ENCODE measurements around the gene C16orf95. TPM values are rescaled to one million over a fixed set of nuclear protein-coding genes. Genes with fewer than 3 reads are reported as not detected.

Gene C16orf95
- total and polyA plus RNA-seq, 2 donors (not counting 1 experiment from before 2014, with no cell fraction given): 1.5 to 2.5 TPM

GRCh38 chr16:87320510-87321227, 3.5 kb upstream of the C16orf95 start:
- no peak for ATAC-seq (ENCODE audit: low read depth)
- H3K27ac Mint-ChIP-seq: no peak overlapping the region
- no peak overlapping the region for H3K4me3 Mint-ChIP-seq
- WGBS (ENCODE audit: insufficient coverage): 96% methylated on average over 11 of the region's 12 CpGs
- H3K79me2 ChIP-seq (ENCODE audit: control insufficient read depth, insufficient read depth, low read length): peaks cover 21% of the 10 kb centered on the region
- no peaks in the 10 kb centered on the region for H3K9me3 Mint-ChIP-seq (ENCODE audit: insufficient read depth)
- no peak for TF ChIP-seq EZH2 (IDR thresholded peaks at IDR 0.05; ENCODE audit: borderline replicate concordance, insufficient read depth, low read depth, low read length, poor library complexity, severe bottlenecking)
- TF ChIP-seq CTCF (IDR thresholded peaks at IDR 0.05): no peak
- H3K27ac ChIP-seq (ENCODE audit: low read length in 2 of 2): no peak overlapping the region
- POLR2A ChIA-PET: no interaction called here
- H3K27me3 Mint-ChIP-seq: no peaks in the 10 kb centered on the region
- H3K27me3 ChIP-seq (replicated peaks in 1 of 4; ENCODE audit: control extremely low read depth in 1 of 4, control insufficient read depth in 3 of 4, insufficient read depth in 4 of 4, low read length in 3 of 4): no peaks in the 10 kb centered on the region
- H4K20me1 ChIP-seq (ENCODE audit: control insufficient read depth, insufficient read depth, low read length, poor library complexity, severe bottlenecking): peaks cover 13% of the 10 kb centered on the region
- peaks cover 8 to 14% of the 10 kb centered on the region in 2 donors for H3K4me1 ChIP-seq (ENCODE audit: control insufficient read depth in 2 of 2, insufficient read depth in 2 of 2, low read length in 2 of 2)
- no peaks in the 10 kb centered on the region for H3K36me3 ChIP-seq (replicated peaks in 1 of 2; ENCODE audit: control extremely low read depth in 1 of 2, control insufficient read depth in 1 of 2, extremely low read depth in 1 of 2, insufficient read depth in 2 of 2, low read length in 1 of 2)
- CTCF ChIA-PET: no interaction called here
- no peak overlapping the region for H3K9ac ChIP-seq (ENCODE audit: low read length)
- no peak overlapping the region for H3K4me3 ChIP-seq (ENCODE audit: control extremely low read depth in 1 of 5, extremely low read depth in 1 of 5, insufficient read depth in 1 of 5, low read depth in 2 of 5, low read length in 4 of 5)
- H3K4me2 ChIP-seq (replicated peaks; ENCODE audit: low read depth, low read length, poor library complexity, severe bottlenecking): no peak overlapping the region
- no peak for DNase-seq
- no peak overlapping the region for H2AFZ ChIP-seq (ENCODE audit: insufficient read depth, low read depth, low read length, poor library complexity, severe bottlenecking)
- intact Hi-C loops (cut with micrococcal nuclease): no loop called here
- H3K4me1 Mint-ChIP-seq: peaks cover 16% of the 10 kb centered on the region
- no peaks in the 10 kb centered on the region for H3K9me3 ChIP-seq (ENCODE audit: control extremely low read depth in 1 of 3, control insufficient read depth in 2 of 3, insufficient read depth in 1 of 3, low read length in 2 of 3)

- no peak overlapping the region for H3K4me2 ChIP-seq (replicated peaks; ENCODE audit: low read depth, low read length, poor library complexity, severe bottlenecking)
- peaks cover 21% of the 10 kb centered on the region for H3K79me2 ChIP-seq (ENCODE audit: control insufficient read depth, insufficient read depth, low read length)
- no peak overlapping the region for H3K4me3 ChIP-seq (ENCODE audit: control extremely low read depth in 1 of 5, extremely low read depth in 1 of 5, insufficient read depth in 1 of 5, low read depth in 2 of 5, low read length in 4 of 5)
- H3K4me1 Mint-ChIP-seq: peaks cover 16% of the 10 kb centered on the region
- no peaks in the 10 kb centered on the region for H3K27me3 ChIP-seq (replicated peaks in 1 of 4; ENCODE audit: control extremely low read depth in 1 of 4, control insufficient read depth in 3 of 4, insufficient read depth in 4 of 4, low read length in 3 of 4)
- no peak overlapping the region for H3K9ac ChIP-seq (ENCODE audit: low read length)
- no peaks in the 10 kb centered on the region for H3K9me3 Mint-ChIP-seq (ENCODE audit: insufficient read depth)
- POLR2A ChIA-PET: no interaction called here
- no peak overlapping the region for H2AFZ ChIP-seq (ENCODE audit: insufficient read depth, low read depth, low read length, poor library complexity, severe bottlenecking)
- no peak overlapping the region for H3K27ac Mint-ChIP-seq
- ATAC-seq (ENCODE audit: low read depth): no peak
- no peaks in the 10 kb centered on the region for H3K9me3 ChIP-seq (ENCODE audit: control extremely low read depth in 1 of 3, control insufficient read depth in 2 of 3, insufficient read depth in 1 of 3, low read length in 2 of 3)
- DNase-seq: no peak
- H3K36me3 ChIP-seq (replicated peaks in 1 of 2; ENCODE audit: control extremely low read depth in 1 of 2, control insufficient read depth in 1 of 2, extremely low read depth in 1 of 2, insufficient read depth in 2 of 2, low read length in 1 of 2): no peaks in the 10 kb centered on the region
- CTCF ChIA-PET: interaction anchor here (2.0 to 5.3 kb wide), 2 partner anchors 74 to 316 kb away, joined by 12 to 47 read pairs; no protein-coding TSS in a partner anchor
- H3K27me3 Mint-ChIP-seq: no peaks in the 10 kb centered on the region
- H4K20me1 ChIP-seq (ENCODE audit: control insufficient read depth, insufficient read depth, low read length, poor library complexity, severe bottlenecking): peaks cover 12% of the 10 kb centered on the region
- H3K4me3 Mint-ChIP-seq: no peak overlapping the region
- H3K4me1 ChIP-seq (ENCODE audit: control insufficient read depth in 2 of 2, insufficient read depth in 2 of 2, low read length in 2 of 2): peaks cover 8 to 14% of the 10 kb centered on the region in 2 donors
- WGBS (ENCODE audit: insufficient coverage): 100% methylated on average over 7 of the region's 7 CpGs
- no peak for TF ChIP-seq EZH2 (IDR thresholded peaks at IDR 0.05; ENCODE audit: borderline replicate concordance, insufficient read depth, low read depth, low read length, poor library complexity, severe bottlenecking)
- no peak for TF ChIP-seq CTCF (IDR thresholded peaks at IDR 0.05)
- intact Hi-C loops (cut with micrococcal nuclease): loop anchor here (5.0 kb wide), 1 partner anchor 758 kb away; no protein-coding TSS in a partner anchor
- no peak overlapping the region for H3K27ac ChIP-seq (ENCODE audit: low read length in 2 of 2)
Observed at GRCh38 chr16:87319997-87320491, 2.9 kb upstream of the C16orf95 start.

Measured in B cell (primary cell).